Endometrium (tissue), 2 donors: ENCODE results near the gene TNN.
"Not testable (repeated sequence)": the region's sequence is repeated elsewhere in the genome, so short reads cannot be mapped to it uniquely, and the experiment has no call there.

Experiments used
- FAIRE-seq: peaks from 2 replicates; lab custom pipeline; 2012; peaks lifted over from hg19 to GRCh38; lab: Jason Lieb, UNC
- donor health status: control.
- donor health status: control.

Gene TNN

DNA sequence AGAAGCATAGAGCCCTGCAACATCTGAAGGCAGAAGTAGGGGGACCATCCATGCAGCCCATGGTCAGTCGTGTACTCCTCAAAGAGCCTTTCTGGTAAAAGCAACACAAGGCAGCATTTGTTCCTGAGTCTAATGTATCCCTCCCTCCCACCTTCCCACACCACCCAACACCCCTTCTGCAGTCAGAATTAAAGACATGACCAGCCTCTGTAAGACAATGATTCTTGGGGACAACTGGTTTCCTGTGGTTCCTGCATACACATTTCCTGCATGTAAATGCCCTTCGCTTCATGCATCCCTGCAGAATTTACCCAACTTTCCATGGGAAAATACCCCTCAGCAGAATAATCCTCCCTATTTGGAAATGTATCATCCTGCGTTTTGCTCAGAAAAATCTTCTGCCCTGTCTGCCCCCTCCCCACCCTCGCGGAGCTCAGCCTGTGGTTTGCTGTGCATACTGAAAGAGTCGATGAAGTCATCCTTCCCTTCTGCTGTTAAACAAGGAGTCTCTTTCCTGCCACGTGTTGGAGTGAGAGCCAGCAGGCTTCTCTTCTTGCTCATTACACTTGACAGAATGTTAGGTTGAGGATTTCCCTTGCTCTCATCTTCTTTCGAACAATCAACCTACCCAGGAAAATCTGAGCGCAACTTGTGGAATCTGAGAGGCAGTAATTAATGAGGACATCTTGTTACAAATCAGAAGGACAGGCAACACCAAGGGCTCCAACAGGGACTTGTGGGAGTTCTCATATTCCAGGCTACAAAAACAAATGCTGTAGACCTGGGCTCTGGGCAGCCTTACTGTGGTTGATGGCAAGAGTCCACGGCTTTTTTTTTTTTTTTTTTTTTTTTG, 4.7 kb downstream of the TNN start:
- FAIRE-seq, result no peak

DNA sequence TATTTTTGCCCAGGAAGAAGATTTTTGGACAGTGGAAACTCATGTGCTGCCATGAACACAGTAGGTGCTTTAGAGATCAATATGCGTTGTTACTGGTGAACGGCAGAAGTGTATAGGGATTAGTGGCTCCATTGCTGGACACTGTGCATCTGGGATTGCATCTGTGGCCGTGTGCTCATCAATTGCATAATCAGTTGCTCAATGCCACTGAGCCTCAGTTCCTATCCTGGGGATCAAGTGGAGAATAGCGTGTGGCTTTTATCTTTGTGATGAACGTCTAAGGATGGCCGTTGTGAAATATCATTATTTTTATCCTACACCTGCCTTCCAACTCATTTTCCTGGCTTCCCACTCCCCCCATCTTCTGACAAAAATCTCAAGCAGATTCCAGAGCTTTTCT, 5.4 kb downstream of the TNN start:
- FAIRE-seq, result no peak

DNA sequence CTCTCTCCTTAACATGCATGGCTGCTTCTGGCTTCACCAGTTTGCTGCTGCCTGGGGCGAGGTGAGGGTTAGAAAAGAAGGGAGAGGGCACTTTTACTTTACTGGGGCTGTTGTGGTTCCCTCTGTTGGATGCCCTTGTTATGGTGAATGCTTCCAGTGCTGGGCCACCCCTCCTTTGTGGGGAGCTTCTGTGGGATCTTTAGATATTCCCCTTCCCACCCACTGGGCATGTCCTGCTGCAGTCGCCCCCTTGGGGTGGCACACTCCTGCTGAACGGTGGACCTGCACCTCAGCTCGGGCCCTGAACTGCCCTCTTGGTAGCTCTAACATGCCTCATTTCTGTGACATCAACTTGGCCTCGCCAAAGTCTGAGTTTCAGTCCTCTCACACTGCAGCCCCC, 6.0 kb downstream of the TNN start:
- no peak for FAIRE-seq

- no peak for FAIRE-seq
These were observed 8.2 kb downstream of the TNN start for GRCh38 chr1:175075572-175076568.

GRCh38 chr1:175077356-175078030, 9.9 kb downstream of the TNN start:
- no peak for FAIRE-seq

- no peak for FAIRE-seq
These were observed 11.0 kb downstream of the TNN start for GRCh38 chr1:175078629-175079028.

- FAIRE-seq, result no peak
These were observed 11.7 kb downstream of the TNN start for GRCh38 chr1:175079338-175079737.

DNA sequence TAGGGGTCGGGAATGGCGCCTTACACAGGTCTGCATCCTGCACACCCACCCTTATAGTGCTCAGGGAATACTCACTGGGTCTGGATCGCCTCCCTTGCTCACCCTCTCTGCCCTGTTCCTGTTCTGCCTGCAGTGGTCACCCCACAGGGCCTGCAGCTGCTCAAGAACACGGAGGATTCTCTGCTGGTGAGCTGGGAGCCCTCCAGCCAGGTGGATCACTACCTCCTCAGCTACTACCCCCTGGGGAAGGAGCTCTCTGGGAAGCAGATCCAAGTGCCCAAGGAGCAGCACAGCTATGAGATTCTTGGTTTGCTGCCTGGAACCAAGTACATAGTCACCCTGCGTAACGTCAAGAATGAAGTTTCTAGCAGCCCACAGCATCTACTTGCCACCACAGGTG, 12.4 kb downstream of the TNN start:
- FAIRE-seq, result no peak

DNA sequence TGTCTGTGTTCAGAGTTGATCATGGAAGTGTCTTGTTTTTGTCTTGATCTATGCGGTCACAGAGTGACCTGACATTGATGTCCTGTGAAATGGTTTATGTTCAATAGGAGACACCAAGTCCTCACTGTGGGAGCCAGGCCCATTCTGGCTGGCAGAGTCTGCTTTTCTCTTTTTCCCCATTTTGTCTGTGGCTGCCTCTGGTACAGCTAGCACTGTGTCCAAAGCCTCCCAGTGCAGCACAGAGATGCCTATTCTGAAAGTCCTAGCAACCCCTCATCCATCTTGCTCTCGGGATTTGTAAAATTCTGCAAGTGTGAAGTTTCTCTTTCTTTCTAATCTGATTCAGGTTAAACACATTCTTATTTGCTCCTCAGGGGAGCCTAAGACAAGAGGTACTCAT, 14.3 kb downstream of the TNN start:
- no peak for FAIRE-seq

- FAIRE-seq, result no peak
These were observed 20.9 kb downstream of the TNN start for GRCh38 chr1:175088525-175088951.

DNA sequence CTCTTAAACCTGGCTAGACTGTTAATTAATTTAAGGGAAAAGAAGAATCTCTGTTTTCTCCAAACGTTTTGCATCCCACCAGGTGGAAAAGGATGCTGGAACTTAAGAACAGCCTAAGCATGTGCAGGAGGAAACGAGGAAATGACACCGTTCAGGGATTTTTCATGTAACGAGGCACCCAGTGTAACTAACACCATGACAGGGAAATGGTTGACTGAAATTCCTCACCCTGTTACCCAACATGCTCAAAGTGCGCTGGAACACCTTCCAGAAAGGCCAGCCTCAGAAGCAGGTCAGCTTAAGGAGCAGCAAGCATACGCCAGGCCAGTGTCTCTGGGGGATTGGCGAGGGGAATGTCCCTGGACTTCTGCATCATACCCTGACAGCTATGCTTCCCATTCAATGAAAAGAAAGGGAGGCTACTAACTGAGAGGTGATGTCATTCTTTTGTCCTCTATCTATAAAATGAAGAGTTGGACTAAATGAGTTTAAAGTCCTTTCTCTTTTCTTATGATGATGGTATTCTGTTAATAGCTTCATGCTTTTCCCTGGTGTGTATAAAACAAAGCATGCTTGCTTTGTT, 21.6 kb downstream of the TNN start:
- FAIRE-seq, result no peak

- no peak for FAIRE-seq
These were observed 23.1 kb downstream of the TNN start for GRCh38 chr1:175090780-175091179.

DNA sequence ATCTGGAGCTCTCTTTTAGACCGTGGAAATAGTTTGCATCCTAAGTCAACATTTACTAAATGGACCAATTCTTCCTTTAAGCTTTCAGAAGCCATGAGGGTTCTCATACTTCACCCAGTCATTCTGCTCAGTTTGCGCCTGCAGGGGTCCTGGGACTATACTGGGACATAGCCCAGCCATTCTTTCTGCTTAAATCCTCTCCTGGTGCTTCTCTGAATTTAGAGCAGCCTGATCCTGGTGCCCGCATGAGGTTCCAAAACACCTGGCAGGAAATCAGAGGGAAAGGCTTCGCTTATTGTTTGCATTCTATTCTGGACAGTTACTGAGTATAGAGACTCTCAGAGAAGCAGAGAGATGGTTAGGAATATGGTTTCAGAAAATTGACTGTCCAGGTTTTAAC, 27.0 kb downstream of the TNN start:
- FAIRE-seq, result no peak

GRCh38 chr1:175095069-175095468, 27.4 kb downstream of the TNN start:
- no peak for FAIRE-seq

DNA sequence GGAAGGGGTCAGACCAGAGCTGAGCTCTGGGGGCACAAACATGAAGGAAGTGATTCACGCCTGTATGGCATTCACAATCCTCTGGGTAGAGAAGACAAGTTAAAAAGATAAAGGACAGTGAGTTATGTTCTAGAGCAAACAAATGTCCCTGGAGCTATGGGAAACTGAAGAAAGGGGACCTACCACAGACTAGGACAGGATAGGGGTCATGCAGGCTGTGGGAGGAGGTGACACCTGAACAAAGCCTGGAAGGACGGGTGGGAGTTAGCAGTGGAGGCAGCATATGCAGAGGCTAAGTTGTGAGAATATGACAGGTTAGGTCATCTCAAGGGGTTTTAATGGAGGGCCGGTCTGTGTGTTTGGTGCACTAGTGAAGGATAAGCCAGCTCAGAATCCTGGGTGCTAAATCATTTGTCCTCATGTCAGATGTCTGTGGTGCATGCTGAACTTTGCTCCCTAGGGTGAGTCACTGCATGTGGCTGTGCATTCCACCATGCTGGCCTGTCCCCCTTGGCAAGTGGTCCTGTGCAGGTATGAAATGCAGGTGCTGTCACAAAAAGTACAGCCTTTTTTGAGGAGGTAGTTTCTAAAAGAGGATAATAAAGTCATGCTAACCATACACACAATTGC, 28.5 kb downstream of the TNN start:
- FAIRE-seq, result no peak

DNA sequence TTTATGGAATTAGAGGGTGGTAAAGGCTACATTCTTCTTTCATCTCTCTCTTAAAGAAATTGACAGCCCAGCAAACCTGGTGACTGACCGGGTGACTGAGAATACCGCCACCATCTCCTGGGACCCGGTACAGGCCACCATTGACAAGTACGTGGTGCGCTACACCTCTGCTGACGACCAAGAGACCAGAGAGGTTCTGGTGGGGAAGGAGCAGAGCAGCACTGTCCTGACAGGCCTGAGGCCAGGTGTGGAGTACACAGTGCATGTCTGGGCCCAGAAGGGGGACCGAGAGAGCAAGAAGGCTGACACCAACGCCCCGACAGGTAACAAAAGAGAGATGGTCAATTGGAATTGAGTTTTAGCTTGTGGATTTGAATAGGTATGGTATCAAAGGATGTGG, 29.7 kb downstream of the TNN start:
- no peak for FAIRE-seq

- no peak for FAIRE-seq
These were observed 32.3 kb downstream of the TNN start for GRCh38 chr1:175099916-175100315.

DNA sequence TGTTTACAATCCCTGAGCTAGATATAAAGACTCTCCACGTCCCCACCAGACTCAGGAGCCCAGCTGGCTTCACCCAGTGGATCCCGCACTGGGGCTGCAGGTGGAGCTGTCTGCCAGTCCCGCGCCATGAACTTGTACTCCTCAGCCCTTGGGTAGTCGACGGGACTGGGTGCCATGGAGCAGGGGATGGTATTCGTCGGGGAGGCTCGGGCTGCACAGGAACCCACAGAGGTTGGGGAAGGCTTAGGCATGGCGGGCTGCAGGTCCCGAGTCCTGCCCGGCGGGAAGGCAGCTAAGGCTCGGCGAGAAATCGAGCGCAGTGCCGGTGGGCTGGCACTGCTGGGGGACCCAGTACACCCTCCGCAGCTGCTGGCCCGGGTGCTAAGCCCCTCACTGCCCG, 34.5 kb downstream of the TNN start:
- FAIRE-seq, result not testable (repeated sequence)

GRCh38 chr1:175106536-175106935, 38.9 kb downstream of the TNN start:
- FAIRE-seq, result not testable (repeated sequence)

GRCh38 chr1:175108331-175108820, 40.7 kb downstream of the TNN start:
- FAIRE-seq, result not testable (repeated sequence)

- no peak for FAIRE-seq
These were observed 47.4 kb downstream of the TNN start for GRCh38 chr1:175114996-175115395.
